Stimulated activated naive B cell treated with anti-CD40 and anti-IgM and Interleukin-4, amounts not matched to agents 10 μg/mL and 1 μg/mL and 100 μg/mL, for 72 hours (primary cell): Measurements from ENCODE around the gene RAI1.

ENCODE experiments used
- ATAC-seq, 2 donors: fragments of 150-1000 bp; cut with Tn5 transposase; replicated peaks; 2 replicates each; pipeline ENCODE4 v1.10.0; 2021; ENCODE audit warnings: moderate library complexity in 1 of 2
- DNase-seq: peaks from one replicate; pipeline ENCODE4 v3.0.0; 2021
- H3K27ac Mint-ChIP-seq: one replicate; pipeline ENCODE4 v1.8.0; 2022; ENCODE audit warnings: mild to moderate bottlenecking, mixed read lengths
- H3K27me3 Mint-ChIP-seq, 2 donors: one replicate each; pipeline ENCODE4 v1.8.0; 2022; ENCODE audit warnings: mixed read lengths in 2 of 2
- H3K36me3 Mint-ChIP-seq, 2 donors: one replicate each; pipeline ENCODE4 v1.8.0; 2022; ENCODE audit warnings: mixed read lengths in 2 of 2, mild to moderate bottlenecking in 1 of 2
- H3K4me1 Mint-ChIP-seq, 2 donors: one replicate each; pipeline ENCODE4 v1.8.0; 2022; ENCODE audit warnings: mixed read lengths in 2 of 2, mild to moderate bottlenecking in 1 of 2
- H3K4me3 Mint-ChIP-seq, 2 donors: one replicate each; pipeline ENCODE4 v1.8.0; 2022; ENCODE audit warnings: mild to moderate bottlenecking in 2 of 2, mixed read lengths in 2 of 2, moderate library complexity in 1 of 2
- H3K9me3 Mint-ChIP-seq, 2 donors: one replicate each; pipeline ENCODE4 v1.8.0; 2022; ENCODE audit warnings: mixed read lengths in 2 of 2, mild to moderate bottlenecking in 1 of 2

Gene RAI1

GRCh38 chr17:17706140-17707060, 25.1 kb downstream of the RAI1 start:
- peaks cover 23 to 29% of the 10 kb centered on the region in 2 donors for H3K4me1 Mint-ChIP-seq
- no peak overlapping the region for H3K27ac Mint-ChIP-seq
- no peak overlapping the region for H3K4me3 Mint-ChIP-seq
- peaks cover 12 to 33% of the 10 kb centered on the region in 2 donors for H3K36me3 Mint-ChIP-seq
- DNase-seq, result no peak
- H3K9me3 Mint-ChIP-seq, result no peaks in the 10 kb centered on the region
- H3K27me3 Mint-ChIP-seq, result peaks cover 0 to 5% of the 10 kb centered on the region in 2 donors
- ATAC-seq, result no peak

DNA sequence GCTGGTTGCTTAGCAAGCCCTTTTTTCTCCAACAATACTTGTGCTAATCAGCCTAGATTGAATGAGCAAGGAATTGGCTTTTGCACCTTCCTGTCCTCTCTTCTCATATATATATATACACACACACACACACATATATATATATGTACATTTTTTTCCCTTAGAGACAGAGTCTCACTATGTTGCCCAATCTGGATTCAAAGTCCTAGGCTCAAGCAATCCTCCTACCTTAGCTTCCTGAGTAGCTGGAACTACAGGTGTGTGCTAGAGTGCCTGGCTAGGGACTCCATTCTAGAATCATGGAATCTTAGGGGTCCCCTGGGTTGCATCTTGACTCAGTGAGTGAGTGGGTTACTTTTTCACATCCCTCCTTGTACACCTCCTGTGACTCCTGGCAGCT, 27.0 kb downstream of the RAI1 start:
- peaks cover 7 to 28% of the 10 kb centered on the region in 2 donors for H3K36me3 Mint-ChIP-seq
- no peaks in the 10 kb centered on the region for H3K27me3 Mint-ChIP-seq
- H3K4me3 Mint-ChIP-seq, result no peak overlapping the region
- DNase-seq, result no peak
- no peaks in the 10 kb centered on the region for H3K9me3 Mint-ChIP-seq
- peaks cover 29 to 34% of the 10 kb centered on the region in 2 donors for H3K4me1 Mint-ChIP-seq
- no peak overlapping the region for H3K27ac Mint-ChIP-seq
- ATAC-seq, result no peak

- Mint-ChIP-seq H3K27ac (no peak overlapping the region), H3K4me1 (peaks cover 29 to 31% of the 10 kb centered on the region in 2 donors)
Measured at GRCh38 chr17:17708816-17709215, 27.6 kb downstream of the RAI1 start.

DNA sequence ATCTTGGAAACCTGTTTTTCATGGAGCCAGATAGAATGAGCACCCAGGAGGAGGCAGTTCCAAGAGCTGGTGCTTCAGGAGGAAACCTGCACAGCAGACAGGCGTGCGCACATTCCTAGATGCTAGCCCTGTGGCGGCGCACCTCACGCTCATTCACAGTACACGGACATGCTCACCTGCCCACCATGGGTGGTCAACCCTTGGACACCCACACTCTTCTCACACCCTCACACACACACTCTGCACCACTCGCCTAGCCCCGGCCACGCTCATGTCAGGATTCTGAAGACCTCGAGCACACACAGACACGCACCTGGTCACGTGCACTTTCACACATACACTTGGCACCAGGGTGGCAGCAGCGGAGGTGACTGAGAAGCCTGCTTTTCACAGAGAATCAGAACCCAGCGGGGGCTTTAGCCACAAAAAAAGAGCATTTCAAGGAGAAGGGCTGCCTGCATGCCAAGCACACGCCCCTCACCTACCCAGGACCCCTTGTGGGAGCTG, 28.6 kb downstream of the RAI1 start:
- peaks cover 38 to 40% of the 10 kb centered on the region in 2 donors for H3K4me1 Mint-ChIP-seq
- H3K4me3 Mint-ChIP-seq, result no peak overlapping the region
- no peaks in the 10 kb centered on the region for H3K9me3 Mint-ChIP-seq
- DNase-seq (no peak), ATAC-seq (no peak)
- H3K36me3 Mint-ChIP-seq, result peaks cover 9 to 24% of the 10 kb centered on the region in 2 donors
- no peaks in the 10 kb centered on the region for H3K27me3 Mint-ChIP-seq
- peak overlapping the region; percentile 70 for H3K27ac Mint-ChIP-seq

More at GRCh38 chr17:17708816-17709215, 27.6 kb downstream of the RAI1 start:
- no peak overlapping the region for H3K4me3 Mint-ChIP-seq
- no peaks in the 10 kb centered on the region for H3K27me3 Mint-ChIP-seq
- no peaks in the 10 kb centered on the region for H3K9me3 Mint-ChIP-seq
- H3K36me3 Mint-ChIP-seq, result peaks cover 7 to 25% of the 10 kb centered on the region in 2 donors
- ATAC-seq (no peak), DNase-seq (no peak)

DNA sequence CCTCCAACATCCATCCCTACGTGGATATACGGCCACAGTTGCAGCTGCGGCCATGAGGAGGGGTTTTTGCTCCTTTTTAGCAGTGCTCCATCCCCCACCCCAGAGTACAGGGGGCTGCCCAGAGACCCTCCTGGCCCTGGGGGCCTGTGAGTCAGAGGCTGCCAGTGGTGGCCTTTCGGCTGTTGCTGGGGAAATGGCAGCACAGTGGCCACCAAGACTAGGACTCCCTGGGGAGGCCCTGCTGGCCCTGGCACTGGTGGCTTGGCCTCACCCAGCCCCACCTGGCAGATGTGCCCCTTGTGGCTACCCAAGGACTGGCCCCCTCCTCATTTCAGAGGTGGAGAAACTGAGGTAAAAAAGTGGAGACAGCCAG, 29.1 kb downstream of the RAI1 start:
- DNase-seq, result no peak
- peaks cover 6 to 20% of the 10 kb centered on the region in 2 donors for H3K36me3 Mint-ChIP-seq
- H3K4me1 Mint-ChIP-seq, result peaks cover 38 to 45% of the 10 kb centered on the region in 2 donors
- H3K27me3 Mint-ChIP-seq, result no peaks in the 10 kb centered on the region
- no peak overlapping the region for H3K27ac Mint-ChIP-seq
- no peak overlapping the region for H3K4me3 Mint-ChIP-seq
- no peak for ATAC-seq
- H3K9me3 Mint-ChIP-seq, result no peaks in the 10 kb centered on the region

GRCh38 chr17:17710728-17711541, 29.7 kb downstream of the RAI1 start:
- Mint-ChIP-seq H3K36me3 (peaks cover 8 to 20% of the 10 kb centered on the region in 2 donors), H3K27me3 (no peaks in the 10 kb centered on the region), H3K9me3 (no peaks in the 10 kb centered on the region), H3K4me1 (peaks cover 39 to 51% of the 10 kb centered on the region in 2 donors), H3K27ac (no peak overlapping the region), H3K4me3 (no peak overlapping the region)
- DNase-seq (no peak), ATAC-seq (no peak)

- Mint-ChIP-seq H3K9me3 (no peaks in the 10 kb centered on the region), H3K4me1 (peaks cover 38 to 45% of the 10 kb centered on the region in 2 donors), H3K36me3 (peaks cover 8 to 18% of the 10 kb centered on the region in 2 donors), H3K27me3 (peaks cover 0 to 4% of the 10 kb centered on the region in 2 donors), H3K4me3 (peak overlapping the region in 1 of 2 donors; percentile 4), H3K27ac (peak overlapping the region; percentile 77)
- DNase-seq, result no peak
- ATAC-seq, result no peak
Measured at GRCh38 chr17:17711641-17712162, 30.4 kb downstream of the RAI1 start.

DNA sequence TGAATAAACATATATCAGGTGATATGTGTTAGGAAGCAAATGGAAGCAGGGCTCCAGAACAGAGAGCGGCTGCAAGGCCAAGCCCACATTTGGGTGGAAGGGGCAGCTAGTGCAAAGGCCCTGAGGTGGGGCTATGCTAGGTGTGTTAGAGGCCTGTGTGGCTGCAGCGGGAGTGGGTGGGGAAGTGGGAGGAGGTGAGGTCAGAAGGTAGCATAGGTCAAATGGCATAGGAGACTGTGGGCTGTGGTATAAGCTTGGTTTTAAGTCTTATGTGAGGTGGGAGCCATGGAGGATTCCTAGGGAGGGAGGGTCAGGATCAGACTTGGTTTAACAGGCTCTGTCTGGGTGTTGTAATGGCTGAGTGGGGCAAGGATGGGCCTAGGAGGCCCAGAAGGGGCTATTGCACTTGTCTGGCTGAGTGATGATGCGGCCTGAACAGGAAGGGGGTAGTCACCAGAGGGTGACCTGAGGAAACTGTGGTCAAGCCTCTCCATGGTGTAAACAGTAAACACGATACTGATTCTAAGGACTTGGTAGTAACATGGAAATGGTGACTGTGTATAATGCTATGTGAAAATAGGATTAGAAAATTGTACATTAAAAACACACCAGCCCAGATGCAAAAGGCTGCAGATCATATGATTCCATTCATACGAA, 31.1 kb downstream of the RAI1 start:
- Mint-ChIP-seq H3K4me3 (peak overlapping the region in 1 of 2 donors; percentile 4), H3K36me3 (peaks cover 8 to 21% of the 10 kb centered on the region in 2 donors), H3K27ac (peak overlapping the region; percentile 77), H3K9me3 (no peaks in the 10 kb centered on the region), H3K27me3 (peaks cover 0 to 4% of the 10 kb centered on the region in 2 donors), H3K4me1 (peaks cover 37 to 47% of the 10 kb centered on the region in 2 donors)
- ATAC-seq (peak; percentile 93 to 96), DNase-seq (peak; percentile 48)

GRCh38 chr17:17713839-17714238, 32.6 kb downstream of the RAI1 start:
- peaks cover 41 to 57% of the 10 kb centered on the region in 2 donors for H3K4me1 Mint-ChIP-seq
- peaks cover 11 to 30% of the 10 kb centered on the region in 2 donors for H3K36me3 Mint-ChIP-seq
- H3K27me3 Mint-ChIP-seq, result peaks cover 0 to 4% of the 10 kb centered on the region in 2 donors
- no peaks in the 10 kb centered on the region for H3K9me3 Mint-ChIP-seq
- no peak for ATAC-seq
- no peak for DNase-seq
- no peak overlapping the region for H3K4me3 Mint-ChIP-seq
- H3K27ac Mint-ChIP-seq, result no peak overlapping the region

- Mint-ChIP-seq H3K4me3 (no peak overlapping the region), H3K27ac (no peak overlapping the region), H3K4me1 (peaks cover 46 to 54% of the 10 kb centered on the region in 2 donors), H3K36me3 (peaks cover 9 to 33% of the 10 kb centered on the region in 2 donors), H3K9me3 (no peaks in the 10 kb centered on the region), H3K27me3 (peaks cover 0 to 4% of the 10 kb centered on the region in 2 donors)
- peak; percentile 13 to 26 for ATAC-seq
- no peak for DNase-seq
Measured at GRCh38 chr17:17714261-17714866, 33.1 kb downstream of the RAI1 start.

- no peak for ATAC-seq
- no peak for DNase-seq
- Mint-ChIP-seq H3K9me3 (no peaks in the 10 kb centered on the region), H3K4me3 (no peak overlapping the region), H3K27ac (no peak overlapping the region), H3K27me3 (peaks cover 0 to 4% of the 10 kb centered on the region in 2 donors), H3K36me3 (peaks cover 7 to 31% of the 10 kb centered on the region in 2 donors), H3K4me1 (peaks cover 44 to 52% of the 10 kb centered on the region in 2 donors)
Measured at GRCh38 chr17:17714879-17715278, 33.6 kb downstream of the RAI1 start.

DNA sequence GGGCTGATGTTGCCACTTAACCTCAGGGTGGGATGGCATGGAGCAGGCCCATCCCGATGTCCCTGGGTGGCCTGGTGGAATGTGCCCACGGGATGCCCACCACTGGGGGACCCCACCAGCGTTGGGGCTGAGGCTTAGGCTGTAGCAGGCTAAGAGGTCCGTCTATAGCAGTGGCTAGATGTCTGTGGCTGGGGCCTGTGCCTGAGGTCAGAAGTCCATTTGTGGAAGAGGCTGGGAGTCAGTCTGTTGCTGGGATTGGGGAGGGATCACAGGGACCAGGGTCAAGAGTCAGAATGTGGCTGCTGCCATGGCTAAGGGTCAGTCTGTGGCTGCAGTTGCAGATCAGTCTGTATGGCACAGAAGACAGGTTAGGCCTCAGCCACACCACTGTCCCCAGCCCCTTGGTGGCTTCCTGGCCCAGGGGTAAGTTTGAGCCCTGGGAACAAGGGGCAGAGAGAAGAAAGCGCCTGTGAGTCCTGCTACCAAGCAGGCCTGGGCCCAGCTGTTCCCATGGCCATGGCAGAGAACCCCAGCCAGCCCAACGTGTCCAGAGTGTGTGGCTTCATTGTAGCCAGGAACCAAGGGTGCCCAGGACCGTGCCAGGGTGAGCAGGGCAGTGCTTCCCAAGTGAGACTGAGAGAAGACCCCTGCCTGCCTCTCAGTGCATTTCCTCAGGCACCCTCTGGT, 35.7 kb downstream of the RAI1 start:
- ATAC-seq, result no peak
- Mint-ChIP-seq H3K4me1 (peaks cover 41 to 51% of the 10 kb centered on the region in 2 donors), H3K27me3 (peaks cover 10 to 12% of the 10 kb centered on the region in 2 donors), H3K36me3 (peaks cover 10 to 38% of the 10 kb centered on the region in 2 donors), H3K27ac (peak overlapping the region; percentile 48), H3K9me3 (no peaks in the 10 kb centered on the region), H3K4me3 (no peak overlapping the region)
- DNase-seq, result no peak

- Mint-ChIP-seq H3K9me3 (no peaks in the 10 kb centered on the region), H3K27ac (no peak overlapping the region), H3K27me3 (peaks cover 22 to 23% of the 10 kb centered on the region in 2 donors), H3K36me3 (peaks cover 14 to 47% of the 10 kb centered on the region in 2 donors), H3K4me1 (peaks cover 42 to 53% of the 10 kb centered on the region in 2 donors), H3K4me3 (no peak overlapping the region)
- ATAC-seq (no peak), DNase-seq (no peak)
Measured at GRCh38 chr17:17718251-17718650, 37.0 kb downstream of the RAI1 start.
